GM18870 (cell line): ENCODE data around the gene ACTRT1.

ENCODE experiments used
- ATAC-seq: cut with Tn5 transposase; IDR thresholded peaks from one replicate; pipeline ENCODE4 v1.9.1; 2021; ENCODE audit warnings: moderate library complexity; ENCODE audit not compliant: unreplicated experiment

Gene ACTRT1

GRCh38 chrX:128052303-128052702 is at the start of gene ACTRT1:
Gene ACTRT1 (minus strand): TSS chrX:128052403. CDS start chrX:128052206, 197 bp downstream.
- ATAC-seq: no peak

- ATAC-seq: no peak
These were observed 26.3 kb upstream of the ACTRT1 start for GRCh38 chrX:128078545-128078944.

- ATAC-seq: no peak
These were observed 5.2 kb upstream of the ACTRT1 start for GRCh38 chrX:128057421-128057820.

DNA sequence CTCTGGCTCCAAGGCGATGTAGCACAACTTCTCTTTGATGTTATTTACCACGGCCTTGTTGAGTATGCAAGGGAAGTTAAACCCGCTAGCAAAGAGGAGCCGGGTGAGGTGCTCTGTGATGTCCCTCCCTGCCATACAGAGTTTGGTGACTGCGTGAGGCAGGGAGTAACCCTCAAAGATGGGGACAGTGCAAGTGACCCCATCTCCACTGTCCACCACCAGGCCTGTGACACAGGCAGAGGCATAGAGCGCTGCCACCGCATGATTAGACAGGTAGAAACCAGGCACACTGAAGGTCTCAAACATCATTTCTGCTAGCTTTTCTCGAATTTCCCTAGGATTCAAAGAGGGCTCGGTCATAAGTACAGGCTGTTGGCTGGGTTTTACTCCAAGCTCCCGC is 677 bp downstream of the ACTRT1 start:
- no peak for ATAC-seq

GRCh38 chrX:128035318-128035717 is 16.9 kb downstream of the ACTRT1 start:
- ATAC-seq: no peak

GRCh38 chrX:128021566-128021965 is 30.6 kb downstream of the ACTRT1 start:
- ATAC-seq: no peak

DNA sequence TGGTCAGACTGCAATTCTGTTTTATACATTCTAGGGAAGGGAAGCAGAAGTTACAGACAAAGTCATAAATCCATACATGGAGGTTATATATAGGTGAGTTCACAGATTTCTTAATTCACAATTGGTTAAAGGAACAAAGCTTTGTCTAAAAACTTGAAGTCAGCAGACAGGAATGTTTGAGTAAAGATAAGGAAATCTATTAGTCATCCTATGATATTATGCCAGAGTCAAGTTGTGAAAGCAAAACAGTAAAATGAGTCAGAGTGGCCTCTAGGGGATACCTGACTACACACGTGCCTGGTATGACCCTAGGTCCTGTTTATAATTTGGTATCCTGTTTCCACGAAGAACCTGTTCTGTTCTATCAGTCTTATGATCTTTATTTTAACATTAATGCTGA is 31.5 kb downstream of the ACTRT1 start:
- ATAC-seq: no peak

- no peak for ATAC-seq
These were observed 33.0 kb downstream of the ACTRT1 start for GRCh38 chrX:128019218-128019617.

DNA sequence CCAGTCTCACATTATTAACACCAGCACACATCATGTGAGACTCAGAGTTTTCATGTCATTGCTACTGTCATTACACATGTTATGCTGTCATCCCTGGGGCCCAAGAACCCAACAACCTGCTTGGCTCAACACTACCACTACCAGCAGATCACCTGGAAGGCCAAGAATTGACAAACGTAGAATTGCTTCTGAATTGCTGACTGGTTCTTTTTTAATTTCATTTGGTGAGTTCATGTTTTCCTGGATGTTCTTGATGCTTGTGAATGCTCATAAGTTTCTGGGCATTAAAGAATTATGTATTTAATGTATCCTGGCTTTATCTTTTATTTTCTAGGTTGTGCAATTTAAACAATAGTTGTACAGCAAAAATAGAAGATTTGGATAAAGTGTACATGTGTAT is 40.2 kb downstream of the ACTRT1 start:
- no peak for ATAC-seq

GRCh38 chrX:128007882-128008281 is 44.3 kb downstream of the ACTRT1 start:
- no peak for ATAC-seq
